Stimulated activated naive CD4-positive, alpha-beta T cell (primary cell): ENCODE results near the gene ACSS1.

ENCODE experiments used
- DNase-seq, 6 experiments: peaks; one replicate each; lab custom pipeline; 2025; lab: John Stamatoyannopoulos, UW

Gene ACSS1

DNA sequence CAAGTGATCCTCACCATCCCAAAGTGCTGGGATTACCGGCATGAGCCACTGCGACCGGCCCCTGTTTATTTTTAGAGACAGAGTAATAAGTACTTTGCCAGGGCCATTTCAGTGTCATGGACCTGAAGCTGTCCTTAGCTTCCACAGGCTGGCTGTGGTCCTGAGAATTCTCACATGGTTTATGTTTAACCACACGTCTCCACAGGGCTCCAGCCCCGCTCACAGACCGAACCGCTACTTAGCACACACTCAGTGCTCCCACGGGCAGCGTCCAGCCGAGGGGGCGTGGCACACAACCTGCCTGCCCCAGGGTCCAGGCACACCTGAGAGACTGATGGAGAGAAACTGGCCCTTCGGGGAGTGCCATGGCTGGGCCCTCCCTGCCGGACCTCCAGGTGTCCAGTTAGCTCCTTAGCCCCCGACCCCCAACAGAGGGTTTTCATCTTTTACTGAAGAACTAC lies 11.7 kb downstream of the ACSS1 start:
- no peak for DNase-seq

DNA sequence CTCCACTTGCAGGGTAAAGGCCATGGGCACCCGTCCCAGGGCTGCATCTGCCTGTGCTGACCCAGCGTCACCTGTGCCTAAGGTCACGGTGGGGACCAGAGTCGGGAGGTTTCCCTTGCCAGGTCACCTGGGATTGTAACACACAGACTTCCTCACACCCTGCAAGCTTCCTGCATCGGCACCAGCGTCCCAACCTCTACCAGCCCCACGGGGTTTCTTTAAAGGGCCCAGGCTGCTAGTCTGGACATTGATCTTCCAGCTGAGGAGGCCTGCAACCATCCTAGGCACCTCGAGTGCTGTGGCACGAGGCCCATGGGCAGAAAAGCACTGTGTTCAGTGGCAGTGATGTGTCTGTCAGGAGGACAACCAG lies 12.6 kb downstream of the ACSS1 start:
- no peak for DNase-seq

DNA sequence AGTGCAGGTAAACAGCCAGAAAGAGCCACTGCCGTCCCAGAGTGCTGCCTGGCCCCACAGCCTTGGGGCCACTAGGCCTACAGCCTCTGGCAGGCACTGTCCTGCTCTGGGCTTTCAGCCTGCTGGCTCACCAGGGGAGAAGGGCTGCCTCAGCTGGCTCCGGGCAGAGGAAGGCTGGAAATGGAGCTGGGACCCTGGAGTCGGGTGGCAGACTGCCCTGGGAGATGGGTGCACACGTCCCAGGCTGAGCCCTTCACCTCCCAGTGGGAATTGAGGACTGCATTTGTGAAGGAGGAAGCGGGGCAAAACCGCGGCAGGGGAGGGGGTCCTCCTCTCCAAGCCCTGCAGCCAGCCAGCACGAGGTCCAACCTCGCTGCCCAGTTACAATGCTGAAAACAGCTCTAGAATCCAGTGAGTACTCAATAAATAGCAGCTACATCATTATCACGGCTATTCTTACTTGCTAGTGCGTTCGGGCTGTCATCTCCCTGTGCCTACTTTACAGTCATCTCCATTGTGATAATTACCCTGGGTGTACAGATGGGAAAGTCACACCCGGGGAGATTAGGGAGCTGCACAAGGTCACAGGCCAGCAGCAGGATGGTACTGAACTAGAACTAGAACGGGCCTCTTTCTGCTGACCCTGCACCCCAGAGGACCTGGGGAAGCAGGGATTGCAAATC lies 13.1 kb downstream of the ACSS1 start:
- DNase-seq, result no peak

DNA sequence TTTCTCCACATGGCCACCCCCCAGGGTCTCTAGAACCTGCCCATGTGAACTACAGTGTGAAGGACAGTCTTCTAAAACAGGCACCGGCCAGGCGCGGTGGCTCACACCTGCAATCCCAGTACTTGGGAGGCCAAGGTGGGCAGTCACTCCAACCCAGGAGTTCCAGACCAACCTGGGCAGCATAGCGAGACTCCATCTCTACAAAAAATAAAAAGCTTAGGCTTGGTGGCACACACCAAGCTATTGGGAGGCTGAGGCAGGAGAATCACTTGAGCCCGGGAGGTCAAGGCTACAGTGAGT lies 13.7 kb downstream of the ACSS1 start:
- DNase-seq, result no peak

DNA sequence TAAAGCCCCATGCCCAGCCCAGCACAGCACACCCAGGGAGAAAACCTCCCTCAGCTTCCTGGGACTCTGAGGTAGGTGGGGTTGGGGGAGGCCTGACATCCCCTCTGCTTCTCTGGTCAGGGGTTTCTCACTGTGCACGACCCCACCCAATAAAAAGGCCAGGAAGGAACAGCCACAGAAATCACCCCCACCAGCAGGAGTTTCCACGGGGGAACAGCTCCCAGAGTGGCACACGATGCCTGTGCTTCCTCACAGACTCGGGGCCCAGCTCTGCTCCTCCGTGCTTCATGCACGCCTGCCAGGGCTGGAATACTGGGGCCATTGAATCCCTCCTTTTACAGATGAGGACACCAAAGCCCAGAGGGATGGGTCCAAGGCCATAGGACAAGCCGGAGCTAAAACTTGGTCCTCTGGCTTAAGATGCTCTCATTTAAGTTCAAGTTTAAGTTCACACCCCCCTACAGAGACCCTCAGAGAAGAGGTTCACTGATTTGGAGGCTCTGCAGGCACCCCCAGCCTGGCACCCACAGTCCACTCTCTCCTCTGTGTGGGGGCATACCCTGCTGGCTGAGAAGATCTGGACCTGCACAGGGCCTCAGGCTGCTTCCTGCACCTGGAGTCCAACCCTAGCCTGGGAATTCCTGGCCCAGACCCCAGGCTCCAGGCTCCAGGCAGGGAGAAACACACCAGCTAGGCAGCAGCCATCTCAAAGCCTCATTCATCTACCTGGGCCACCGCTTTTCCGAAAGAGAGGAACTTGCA lies 14.3 kb downstream of the ACSS1 start:
- no peak for DNase-seq

DNA sequence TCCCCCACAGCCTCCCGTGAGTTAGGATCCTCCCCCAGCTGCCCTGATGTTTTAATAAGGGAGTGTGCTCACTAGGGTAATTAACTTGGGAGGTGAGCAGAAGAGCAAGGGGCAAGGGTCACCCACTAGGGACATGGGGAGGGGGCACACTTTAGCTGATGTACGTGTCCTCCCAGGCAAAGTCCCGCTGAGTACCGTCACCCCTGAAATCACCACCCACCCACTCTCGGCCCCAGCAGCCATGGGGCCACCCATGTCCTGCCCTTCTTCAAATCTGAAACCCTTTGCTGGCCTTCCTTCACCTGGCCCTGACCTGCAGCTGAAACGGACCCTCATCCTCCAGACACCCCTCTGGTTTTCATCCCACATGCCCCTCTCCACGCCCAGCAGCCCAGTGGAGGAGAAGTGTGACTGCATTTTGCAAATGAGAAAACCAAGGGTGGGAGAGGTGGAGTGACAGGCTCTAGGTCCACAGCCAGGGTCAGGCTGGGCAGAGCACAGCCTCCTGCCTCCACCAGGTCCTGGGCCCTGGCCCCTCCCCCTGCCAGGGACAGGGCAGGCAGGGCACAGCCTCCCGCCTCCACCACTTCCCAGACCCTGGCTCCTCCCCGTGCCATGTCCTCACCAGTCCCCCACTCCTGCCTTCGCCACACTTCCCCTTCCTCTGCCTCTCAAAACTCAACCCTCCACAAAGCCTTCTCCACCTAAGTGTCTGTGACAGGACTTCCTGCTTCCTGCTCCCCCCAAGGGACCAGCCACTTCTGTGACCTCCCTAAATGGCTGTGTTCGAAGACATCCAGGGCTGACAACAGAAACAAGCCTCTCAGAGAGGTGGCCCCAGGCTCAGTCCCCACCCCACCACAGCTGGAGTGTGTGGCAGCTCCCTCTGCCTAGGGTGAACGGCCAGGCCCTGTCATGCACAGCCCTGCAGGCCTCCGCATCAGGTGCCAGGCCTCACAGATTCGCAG lies 15.1 kb downstream of the ACSS1 start:
- DNase-seq, result peak in 5 of 6 experiments; percentile 18 to 70 (median 55)

DNA sequence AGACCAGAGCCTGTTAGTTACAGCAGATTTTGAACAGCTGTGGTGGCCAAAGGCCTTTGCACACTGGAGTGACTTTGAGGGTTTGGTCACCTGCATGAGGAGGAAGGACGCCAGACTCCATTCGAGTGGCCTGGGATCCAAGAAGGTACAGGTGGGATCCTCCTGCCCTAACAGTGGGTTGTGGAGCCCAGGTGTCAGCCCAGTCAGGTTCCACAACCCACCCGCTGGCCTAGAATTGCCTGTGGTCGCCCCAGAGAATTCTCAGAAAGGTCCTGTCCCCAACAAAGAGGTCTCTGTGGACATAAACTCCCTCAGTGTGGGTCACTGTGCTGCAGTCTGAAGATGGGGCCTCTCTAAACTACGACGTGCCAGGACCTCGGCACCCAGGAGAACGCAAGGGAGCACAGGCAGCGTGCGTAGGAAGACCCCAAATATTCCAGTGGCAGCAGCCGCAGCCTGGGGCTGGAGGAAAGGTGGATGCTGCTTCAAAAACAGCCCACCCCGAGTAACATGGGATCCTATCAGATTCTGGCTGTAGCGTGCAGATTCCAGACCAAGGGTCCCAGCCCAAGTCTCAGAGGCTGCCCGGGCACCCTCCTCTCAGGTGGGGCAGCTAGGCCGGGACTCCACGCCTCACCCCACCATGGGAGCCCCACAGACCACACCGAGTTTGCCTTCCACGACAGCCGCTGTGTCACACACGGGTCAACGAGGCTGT lies 16.0 kb downstream of the ACSS1 start:
- DNase-seq, result no peak

DNA sequence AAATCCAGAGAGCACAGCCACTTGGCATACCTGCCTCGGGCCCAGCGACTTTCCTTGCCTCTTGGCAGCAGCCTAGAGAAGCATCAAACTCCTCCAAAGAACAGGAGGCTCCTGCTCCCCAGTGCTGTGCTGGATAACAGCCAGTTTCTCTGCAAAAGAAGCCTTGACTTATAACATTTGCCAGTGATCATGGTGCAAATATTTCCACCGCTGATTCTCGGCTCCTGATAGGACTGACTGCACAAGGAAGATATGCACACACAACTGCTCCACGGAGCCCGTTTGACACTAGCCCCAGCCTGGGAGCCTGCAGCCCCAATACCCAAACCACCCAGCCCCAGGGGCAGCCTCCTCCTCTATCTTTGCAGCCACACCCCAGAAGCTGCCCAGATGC lies 17.5 kb downstream of the ACSS1 start:
- DNase-seq, result no peak

DNA sequence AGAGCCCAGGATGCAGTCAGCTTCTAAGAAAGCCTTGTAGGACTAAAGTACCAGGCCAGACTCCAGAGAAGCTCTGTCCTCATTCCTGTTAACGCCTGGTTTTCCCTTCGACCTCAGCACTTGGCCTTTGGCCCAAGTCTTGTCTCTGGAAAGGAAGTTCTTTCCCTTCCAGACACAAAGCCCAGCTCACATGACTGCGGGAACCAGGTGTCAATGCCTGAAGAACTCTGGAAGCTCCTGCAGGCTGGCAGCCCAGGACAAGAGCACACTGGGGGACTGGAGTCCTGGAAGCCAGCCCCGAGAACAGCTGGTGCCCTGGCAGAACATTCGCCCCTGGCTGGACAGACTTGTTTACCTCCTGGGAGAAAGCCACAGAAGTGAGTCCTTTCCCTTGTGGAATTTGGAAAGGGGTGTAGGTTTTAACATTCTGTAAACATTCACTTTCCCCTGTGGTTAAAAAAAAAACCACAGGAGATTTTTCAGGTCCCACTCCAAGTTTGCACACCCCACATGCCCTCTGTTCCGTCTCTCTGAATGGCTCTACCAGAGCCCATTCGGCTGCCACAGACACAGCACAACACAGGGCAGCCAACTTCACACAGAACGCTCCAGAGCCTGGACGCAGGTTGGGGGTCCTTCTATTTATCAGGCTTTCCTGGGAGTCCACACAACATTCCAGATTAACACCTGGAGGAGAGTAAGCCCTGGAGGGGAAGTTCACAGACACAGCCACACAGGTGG lies 18.1 kb downstream of the ACSS1 start:
- no peak for DNase-seq

DNA sequence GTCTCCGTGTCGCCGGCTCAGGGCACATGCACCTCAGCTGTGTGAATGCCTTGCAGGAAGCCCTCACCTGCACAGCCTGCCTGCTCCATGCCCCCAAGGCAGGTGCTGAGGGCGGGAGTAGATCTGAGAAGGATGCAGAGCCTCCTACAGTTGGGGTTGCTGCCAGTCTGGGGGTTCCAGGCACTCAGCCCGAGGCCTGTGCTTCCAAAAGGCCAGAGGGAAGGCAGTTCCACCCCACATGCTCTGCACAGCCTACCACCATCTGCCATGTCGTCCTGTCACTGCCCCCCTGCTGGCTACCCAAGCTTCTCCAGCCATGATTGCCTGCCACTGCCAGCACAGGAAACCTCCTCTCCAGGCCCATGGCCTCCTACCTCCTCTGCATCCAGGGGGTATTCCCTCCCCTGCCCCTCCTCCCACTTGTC lies 19.3 kb downstream of the ACSS1 start:
- DNase-seq, result no peak

DNA sequence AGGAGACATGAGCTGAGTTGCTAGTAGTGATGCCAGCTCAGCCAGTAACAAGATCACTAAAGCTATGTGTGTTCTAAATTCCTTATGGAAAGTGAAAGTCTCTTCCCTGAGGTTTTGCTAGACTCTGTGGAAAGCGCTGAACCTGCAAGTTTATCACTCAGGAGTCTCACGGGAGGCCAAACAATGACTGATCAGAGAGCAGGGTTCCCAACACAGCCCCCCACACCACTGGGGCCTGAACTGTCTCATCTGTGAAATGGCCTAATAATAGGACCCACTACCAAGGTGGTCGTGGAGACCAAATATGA lies 19.9 kb downstream of the ACSS1 start:
- no peak for DNase-seq

DNA sequence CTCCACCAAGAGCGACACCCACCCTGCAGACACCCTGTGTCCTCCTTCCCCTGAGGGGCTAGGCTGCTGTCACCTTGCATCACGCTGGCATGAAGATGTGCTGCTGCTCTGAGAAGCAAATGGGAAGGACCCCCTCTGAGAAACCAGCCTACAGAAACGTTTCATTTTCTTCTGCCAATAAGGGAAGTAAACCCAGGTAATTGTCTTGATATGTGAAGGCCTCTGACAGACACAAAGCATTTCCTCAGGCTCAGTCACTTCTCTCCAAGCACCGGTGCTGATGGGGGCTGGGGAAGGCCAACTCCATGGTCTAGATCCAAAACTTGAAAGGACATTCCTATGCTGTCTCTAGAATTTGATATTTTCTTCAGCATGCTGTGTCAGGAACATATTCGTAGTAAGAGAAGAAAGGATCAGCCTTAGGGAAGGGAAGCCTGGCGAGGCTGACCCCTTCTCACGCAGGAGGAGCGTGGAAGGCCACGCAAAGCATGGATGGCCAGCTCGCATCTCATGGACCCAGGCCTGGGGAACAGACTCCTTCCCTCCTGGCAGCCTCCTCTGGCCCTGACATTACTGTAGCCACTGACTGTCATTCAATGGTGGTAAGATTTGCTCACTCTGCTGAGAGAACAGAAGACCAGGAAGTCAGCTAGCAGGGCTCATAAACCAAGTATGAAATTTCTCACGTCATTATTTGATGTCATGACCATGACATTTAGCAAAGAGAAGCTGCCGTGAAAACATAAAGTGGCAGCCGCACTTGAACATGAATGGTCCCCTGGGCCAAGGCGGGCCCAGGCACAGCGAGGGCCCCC lies 20.4 kb downstream of the ACSS1 start:
- peak in 3 of 6 experiments; percentile 14 to 27 (median 17) for DNase-seq

DNA sequence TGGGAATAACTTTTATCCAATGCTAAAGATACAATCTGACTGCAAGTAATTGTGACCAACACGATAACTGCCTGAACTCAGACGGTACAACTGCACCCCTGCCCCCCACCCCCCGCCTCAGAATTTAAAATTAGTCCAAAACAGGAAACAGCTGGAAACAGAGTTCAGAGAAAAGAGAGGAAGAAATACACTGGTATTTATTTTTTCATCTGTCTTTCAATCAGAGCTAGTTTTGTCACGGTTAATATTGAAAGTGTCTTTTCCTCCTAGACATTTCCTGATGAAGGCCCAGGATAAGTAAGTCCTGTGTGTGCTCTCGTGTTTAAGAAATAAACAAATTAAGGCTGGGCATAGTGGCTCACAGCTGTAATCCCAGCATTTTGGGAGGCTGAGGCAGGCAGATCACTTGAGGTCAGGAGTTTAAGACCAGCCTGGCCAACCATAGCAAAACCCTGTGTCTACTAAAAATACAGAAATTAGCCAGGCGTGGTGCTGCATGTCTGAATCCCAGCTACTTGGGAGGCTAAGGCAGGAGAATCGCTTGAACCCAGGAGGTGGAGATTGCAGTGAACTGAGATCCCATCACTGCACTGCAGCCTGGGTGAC lies 21.5 kb downstream of the ACSS1 start:
- DNase-seq, result no peak

DNA sequence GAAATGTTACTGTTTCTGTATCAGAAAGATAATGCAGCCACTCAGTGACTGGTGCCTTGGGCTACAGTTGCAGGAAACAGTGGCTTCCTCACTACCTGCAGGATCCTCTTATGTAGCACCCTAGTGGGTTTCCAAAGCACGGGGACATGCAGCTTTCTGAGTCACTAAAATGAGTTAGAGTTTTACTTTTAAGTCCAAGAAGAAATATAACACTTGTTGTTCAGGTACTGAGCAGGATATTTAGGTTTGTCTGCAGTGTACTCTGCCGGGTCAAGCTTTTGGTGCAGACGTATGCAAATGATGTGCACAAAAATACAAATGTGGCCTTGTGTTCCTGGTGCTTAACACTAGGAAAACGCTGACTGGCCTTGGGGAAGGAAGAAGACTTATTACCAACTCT lies 22.0 kb downstream of the ACSS1 start:
- DNase-seq, result peak in 1 of 6 experiments; percentile 13

DNA sequence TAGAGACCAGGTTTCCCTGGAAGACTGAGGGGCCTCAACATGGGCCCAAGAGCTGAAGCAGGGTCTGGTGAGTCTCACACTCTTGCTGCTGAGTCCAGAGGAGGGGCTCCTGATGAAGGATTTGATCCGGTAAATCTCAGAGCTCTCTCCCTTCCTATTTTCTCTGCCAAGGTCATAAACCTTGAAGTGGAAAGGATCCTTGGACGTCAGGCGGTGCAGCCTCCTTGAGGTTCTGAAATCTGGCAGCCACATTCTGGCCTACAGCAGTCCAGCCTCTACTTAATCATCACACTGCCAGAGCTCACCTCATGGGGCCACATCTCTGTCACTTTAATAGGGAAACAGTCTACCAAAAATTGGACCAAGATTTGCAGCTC lies 24.0 kb downstream of the ACSS1 start:
- DNase-seq, result no peak

DNA sequence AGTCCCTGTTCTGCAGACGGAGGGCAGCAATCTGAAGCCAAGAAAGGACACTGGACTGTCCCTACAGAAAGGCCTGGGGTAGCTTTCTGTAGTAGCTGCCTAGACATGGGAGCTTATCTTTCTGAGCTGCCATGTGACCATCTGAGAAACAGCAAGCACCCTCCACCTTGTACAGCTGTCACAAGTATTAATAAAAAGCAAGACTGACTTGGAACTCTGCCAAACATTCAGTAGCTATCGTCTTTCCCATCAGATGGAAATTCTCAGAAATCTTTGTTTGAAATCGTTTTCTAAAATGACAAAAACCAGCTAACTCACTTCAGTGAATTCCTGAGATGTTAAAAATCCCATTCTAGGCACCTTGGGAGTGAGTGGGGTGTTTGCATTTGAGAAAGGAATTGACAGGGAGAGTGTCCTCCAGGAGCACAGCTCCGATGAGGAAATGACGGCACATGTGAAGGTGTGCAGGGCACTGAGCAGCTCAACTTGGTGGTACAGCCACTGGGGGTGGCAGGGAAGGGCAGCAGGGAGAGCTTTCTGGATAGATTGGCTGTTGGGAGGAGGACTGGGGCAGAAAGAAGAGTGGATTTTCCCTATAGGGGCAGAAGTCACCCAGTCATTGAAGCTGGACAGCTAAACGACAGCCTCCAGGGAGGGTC lies 24.5 kb downstream of the ACSS1 start:
- DNase-seq, result no peak

DNA sequence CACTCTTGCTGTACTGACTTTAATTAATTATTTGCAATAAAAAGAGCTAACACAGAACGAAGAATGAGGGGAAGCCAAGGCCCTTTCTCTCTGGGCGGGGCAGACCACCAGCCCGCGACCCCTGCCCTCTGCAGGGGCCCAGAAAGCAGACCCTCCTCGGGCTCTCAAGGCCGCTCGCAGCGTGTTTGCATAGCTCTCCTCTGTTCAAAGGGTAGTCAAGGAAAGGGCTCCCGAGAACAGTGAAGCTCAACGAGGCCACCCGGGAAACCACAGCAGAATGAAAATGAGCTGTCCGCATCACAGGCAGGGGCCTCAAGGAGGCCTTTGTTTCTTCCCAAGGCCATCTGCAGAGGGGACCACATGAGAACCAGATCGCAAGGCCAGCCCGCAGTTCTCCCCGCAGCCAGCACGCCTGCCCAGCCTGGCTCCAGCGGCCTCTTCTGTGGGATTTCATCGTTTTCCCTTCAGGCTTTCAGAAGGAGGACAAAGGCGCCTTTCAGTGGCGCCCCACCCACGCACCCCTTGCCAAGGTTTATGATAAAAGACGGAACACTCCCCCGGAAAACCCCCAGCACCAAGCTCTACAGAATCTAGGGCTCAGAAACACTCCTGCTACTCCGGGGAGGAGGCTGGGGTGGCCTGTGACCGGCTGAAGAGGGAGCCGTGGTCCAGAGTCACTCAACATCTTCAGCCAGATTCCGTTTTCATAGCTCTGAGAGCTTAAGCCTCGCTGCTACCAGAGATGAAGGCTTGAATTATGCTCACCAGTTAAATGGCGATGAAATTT lies 25.3 kb downstream of the ACSS1 start:
- DNase-seq, result no peak

DNA sequence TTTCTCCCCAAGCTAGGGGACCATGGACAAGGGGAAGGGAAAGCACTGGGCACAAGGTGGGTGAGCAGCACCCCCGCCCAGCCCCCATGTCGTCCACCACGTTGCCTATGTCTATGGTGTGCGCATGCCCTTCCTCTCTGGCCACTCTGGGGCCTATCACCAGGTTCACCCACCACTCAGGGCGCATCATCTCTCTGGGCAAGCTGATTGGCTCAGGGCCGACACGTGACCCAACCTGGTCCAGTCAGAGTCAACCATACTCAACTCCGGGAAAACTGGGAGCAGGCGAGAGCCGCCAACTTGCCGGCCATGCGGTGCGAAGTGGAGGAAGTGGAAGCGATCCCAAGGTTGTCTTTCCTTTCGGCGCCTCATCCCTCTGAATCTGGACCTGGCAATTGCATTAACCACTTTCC lies 25.9 kb downstream of the ACSS1 start:
- no peak for DNase-seq

DNA sequence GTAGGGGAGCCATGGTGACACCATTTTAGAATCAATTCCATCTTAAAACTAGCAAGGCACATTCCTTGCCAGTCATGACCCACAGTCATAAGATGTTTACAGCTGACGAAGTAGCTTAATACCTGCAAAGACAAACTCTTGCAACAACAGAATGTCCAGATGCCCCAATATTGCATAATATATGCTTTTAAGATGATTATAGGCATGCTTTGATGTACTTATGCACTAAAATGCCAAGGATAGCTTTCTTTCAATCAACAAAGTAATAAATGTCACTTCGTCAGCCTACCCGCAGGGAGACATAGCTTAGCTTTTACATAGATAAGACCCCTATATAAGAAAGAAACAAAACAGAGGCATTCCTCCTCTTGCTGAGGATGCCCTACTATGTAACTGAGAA lies 26.7 kb downstream of the ACSS1 start:
- no peak for DNase-seq
